ENCODE results near the gene GLI3.

DNA sequence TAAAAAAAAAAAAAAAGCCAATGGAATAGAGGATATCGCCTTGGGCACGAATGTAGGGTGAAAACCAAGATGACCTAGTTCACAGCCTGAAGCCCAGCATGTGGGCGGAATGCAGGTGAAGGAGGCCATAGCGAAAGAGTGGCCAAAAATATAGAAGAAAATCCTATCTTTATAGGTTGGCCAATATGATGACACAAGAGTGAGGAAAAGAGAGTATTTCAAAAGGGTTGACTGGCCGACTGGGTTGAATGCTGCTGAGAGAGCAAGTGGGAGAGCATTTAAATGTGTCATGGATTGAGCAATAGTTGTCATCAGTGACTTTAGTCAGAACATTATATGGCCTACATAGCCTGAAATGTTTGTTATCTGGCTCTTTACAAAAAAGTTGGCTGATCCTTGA, 17.2 kb upstream of the GLI3 start:
- TF ChIP-seq, protein P1, sequence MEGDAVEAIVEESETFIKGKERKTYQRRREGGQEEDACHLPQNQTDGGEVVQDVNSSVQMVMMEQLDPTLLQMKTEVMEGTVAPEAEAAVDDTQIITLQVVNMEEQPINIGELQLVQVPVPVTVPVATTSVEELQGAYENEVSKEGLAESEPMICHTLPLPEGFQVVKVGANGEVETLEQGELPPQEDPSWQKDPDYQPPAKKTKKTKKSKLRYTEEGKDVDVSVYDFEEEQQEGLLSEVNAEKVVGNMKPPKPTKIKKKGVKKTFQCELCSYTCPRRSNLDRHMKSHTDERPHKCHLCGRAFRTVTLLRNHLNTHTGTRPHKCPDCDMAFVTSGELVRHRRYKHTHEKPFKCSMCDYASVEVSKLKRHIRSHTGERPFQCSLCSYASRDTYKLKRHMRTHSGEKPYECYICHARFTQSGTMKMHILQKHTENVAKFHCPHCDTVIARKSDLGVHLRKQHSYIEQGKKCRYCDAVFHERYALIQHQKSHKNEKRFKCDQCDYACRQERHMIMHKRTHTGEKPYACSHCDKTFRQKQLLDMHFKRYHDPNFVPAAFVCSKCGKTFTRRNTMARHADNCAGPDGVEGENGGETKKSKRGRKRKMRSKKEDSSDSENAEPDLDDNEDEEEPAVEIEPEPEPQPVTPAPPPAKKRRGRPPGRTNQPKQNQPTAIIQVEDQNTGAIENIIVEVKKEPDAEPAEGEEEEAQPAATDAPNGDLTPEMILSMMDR (IDR thresholded peaks at IDR 0.05), result no peak
- TF ChIP-seq POLR2A (IDR thresholded peaks at IDR 0.05) (no peak), EP300 (IDR thresholded peaks at IDR 0.05) (no peak)

Measured in tibial nerve (tissue), 4 donors.